ENCODE measurements around the gene SHPK. TPM values are rescaled to one million over a fixed set of nuclear protein-coding genes. Genes with fewer than 3 reads are reported as not detected.

The SHPK gene
- total RNA-seq, 1 experiment from 2014 or later: 20.0 TPM

DNA sequence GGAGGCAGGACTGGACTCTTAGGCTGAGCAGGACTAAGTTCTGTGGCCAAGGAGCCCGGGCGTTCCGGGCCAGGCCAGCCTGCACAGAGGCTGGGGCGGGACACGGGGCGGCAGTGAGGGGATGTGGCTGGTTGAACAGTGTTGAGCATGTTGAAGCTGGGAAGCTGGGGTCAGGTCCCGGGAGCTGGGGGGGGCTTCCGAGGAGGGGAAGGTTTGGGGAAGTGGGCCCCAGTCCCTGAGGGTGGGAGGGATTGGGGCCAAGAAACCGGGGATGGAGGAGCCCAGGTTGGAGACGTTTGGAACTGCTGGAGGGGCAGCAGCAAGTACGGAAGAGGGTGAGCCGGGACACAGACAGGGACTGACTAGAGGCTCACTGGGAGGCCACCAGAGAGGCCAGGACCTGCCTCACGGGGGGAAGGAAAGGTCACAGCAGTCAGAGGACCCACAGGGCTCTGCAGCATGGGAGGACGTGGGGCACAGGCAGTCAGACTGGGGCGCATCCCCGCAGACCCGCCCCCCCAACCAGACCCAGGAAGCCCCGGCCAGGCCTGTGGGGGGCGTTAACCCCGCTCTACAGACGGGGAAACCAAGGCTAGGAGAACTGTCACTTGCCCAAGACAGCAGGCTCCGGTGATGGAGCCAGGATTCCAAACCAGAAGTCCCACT is 22.9 kb upstream of the SHPK start:
- TF ChIP-seq, protein P1, sequence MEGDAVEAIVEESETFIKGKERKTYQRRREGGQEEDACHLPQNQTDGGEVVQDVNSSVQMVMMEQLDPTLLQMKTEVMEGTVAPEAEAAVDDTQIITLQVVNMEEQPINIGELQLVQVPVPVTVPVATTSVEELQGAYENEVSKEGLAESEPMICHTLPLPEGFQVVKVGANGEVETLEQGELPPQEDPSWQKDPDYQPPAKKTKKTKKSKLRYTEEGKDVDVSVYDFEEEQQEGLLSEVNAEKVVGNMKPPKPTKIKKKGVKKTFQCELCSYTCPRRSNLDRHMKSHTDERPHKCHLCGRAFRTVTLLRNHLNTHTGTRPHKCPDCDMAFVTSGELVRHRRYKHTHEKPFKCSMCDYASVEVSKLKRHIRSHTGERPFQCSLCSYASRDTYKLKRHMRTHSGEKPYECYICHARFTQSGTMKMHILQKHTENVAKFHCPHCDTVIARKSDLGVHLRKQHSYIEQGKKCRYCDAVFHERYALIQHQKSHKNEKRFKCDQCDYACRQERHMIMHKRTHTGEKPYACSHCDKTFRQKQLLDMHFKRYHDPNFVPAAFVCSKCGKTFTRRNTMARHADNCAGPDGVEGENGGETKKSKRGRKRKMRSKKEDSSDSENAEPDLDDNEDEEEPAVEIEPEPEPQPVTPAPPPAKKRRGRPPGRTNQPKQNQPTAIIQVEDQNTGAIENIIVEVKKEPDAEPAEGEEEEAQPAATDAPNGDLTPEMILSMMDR (conservative IDR thresholded peaks at IDR 0.05; ENCODE audit: low read depth, low read length): no peak
- TF ChIP-seq EZH2 (IDR thresholded peaks at IDR 0.05; ENCODE audit: borderline replicate concordance, low read depth, low read length, poor library complexity, severe bottlenecking): no peak
- POLR2A ChIA-PET (ENCODE audit: low non-redundant PET): no interaction called here
- Histone ChIP-seq H3K9me3 (ENCODE audit: low read depth, low read length, poor library complexity, severe bottlenecking) (no peaks in the 10 kb centered on the region), H3K4me1 (ENCODE audit: insufficient read depth, low read length, poor library complexity, severe bottlenecking) (no peaks in the 10 kb centered on the region), H3K36me3 (ENCODE audit: insufficient read depth, low read length, poor library complexity, severe bottlenecking) (peaks cover 8% of the 10 kb centered on the region), H3K27ac (ENCODE audit: low read depth, low read length, poor library complexity, severe bottlenecking) (no peak overlapping the region), H3K4me3 (ENCODE audit: low read depth, low read length, poor library complexity, severe bottlenecking) (no peak overlapping the region), H3K27me3 (replicated peaks; ENCODE audit: insufficient read depth, low read depth, low read length, poor library complexity) (no peaks in the 10 kb centered on the region)
- BruUV-seq (replicated peaks): no TSS peak
- CTCF ChIA-PET: no interaction called here
- intact Hi-C loops (cut with micrococcal nuclease; ENCODE audit: unreplicated experiment): no loop called here
- no peak for DNase-seq (ENCODE audit: low spot score)

DNA sequence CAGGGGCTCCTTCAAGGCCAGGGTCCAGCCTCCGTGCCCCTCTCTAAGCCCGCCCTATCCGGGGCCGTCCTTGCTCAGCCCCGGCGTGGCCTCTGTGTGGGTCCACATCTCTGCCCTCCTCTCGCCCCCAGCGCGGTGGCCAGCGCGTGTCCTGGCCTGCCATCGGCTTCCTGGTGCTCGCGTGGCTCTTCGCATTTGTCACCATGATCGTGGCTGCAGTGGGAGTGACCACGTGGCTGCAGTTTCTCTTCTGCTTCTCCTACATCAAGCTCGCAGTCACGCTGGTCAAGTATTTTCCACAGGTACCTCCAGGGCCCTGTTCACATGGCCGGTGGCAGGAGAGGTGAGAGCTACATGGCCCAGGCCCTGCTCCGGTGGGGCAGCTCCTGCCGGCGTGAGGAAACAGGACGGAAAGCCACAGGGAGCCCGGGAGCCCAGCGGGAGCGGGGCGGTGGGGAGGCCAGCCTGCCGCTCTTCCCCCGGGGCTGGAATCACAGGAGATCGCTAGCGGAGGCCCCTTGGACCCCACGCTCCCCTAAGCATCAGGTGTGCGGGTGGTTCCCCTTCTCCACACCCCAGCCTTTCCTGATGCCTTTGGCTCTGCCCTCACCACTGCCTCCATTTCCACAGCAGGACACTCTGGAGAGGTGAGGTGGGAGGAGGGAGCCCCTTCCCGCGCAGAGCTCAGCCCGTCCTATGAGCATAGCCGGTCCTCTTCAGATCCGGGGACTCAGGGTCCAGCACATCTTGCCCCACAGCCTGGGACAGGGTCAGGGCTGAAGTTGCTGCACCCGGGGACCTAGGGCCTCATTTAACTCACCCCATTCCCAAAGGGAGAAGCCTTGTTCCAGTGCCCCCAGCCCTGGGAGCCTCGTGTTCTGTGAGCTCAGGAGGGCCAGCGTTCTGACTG is 22.1 kb upstream of the SHPK start:
- H3K27ac ChIP-seq (ENCODE audit: low read depth, low read length, poor library complexity, severe bottlenecking): no peak overlapping the region
- no peaks in the 10 kb centered on the region for H3K27me3 ChIP-seq (replicated peaks; ENCODE audit: insufficient read depth, low read depth, low read length, poor library complexity)
- intact Hi-C loops (cut with micrococcal nuclease; ENCODE audit: unreplicated experiment): no loop called here
- ChIA-PET CTCF (no interaction called here), POLR2A (ENCODE audit: low non-redundant PET) (no interaction called here)
- H3K36me3 ChIP-seq (ENCODE audit: insufficient read depth, low read length, poor library complexity, severe bottlenecking): peaks cover 3% of the 10 kb centered on the region
- no TSS peak for BruUV-seq (replicated peaks)
- TF ChIP-seq EZH2 (IDR thresholded peaks at IDR 0.05; ENCODE audit: borderline replicate concordance, low read depth, low read length, poor library complexity, severe bottlenecking): no peak
- TF ChIP-seq, protein P1 (conservative IDR thresholded peaks at IDR 0.05; ENCODE audit: low read depth, low read length): no peak
- no peaks in the 10 kb centered on the region for H3K9me3 ChIP-seq (ENCODE audit: low read depth, low read length, poor library complexity, severe bottlenecking)
- no peak for DNase-seq (ENCODE audit: low spot score)
- H3K4me1 ChIP-seq (ENCODE audit: insufficient read depth, low read length, poor library complexity, severe bottlenecking): no peaks in the 10 kb centered on the region
- H3K4me3 ChIP-seq (ENCODE audit: low read depth, low read length, poor library complexity, severe bottlenecking): no peak overlapping the region

DNA sequence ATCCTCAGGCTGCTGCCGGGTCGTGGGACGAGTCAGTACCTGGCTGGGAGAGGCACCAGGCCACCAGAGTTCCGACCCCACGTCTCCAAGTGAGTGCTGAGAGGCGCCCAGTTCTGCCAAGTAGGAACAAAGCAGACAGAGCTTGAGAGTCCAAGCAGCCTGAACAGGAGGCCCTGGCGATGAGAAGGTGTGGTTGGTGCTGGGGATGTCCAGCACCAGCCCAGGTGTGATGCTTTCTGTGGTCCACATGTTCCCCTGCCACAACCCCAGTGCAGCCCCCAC is 21.5 kb upstream of the SHPK start:
- no TSS peak for BruUV-seq (replicated peaks)
- intact Hi-C loops (cut with micrococcal nuclease; ENCODE audit: unreplicated experiment): no loop called here
- CTCF ChIA-PET: no interaction called here
- TF ChIP-seq, protein P1 (conservative IDR thresholded peaks at IDR 0.05; ENCODE audit: low read depth, low read length): no peak
- no peak for TF ChIP-seq EZH2 (IDR thresholded peaks at IDR 0.05; ENCODE audit: borderline replicate concordance, low read depth, low read length, poor library complexity, severe bottlenecking)
- POLR2A ChIA-PET (ENCODE audit: low non-redundant PET): no interaction called here
- H3K4me1 ChIP-seq (ENCODE audit: insufficient read depth, low read length, poor library complexity, severe bottlenecking): no peaks in the 10 kb centered on the region
- H3K36me3 ChIP-seq (ENCODE audit: insufficient read depth, low read length, poor library complexity, severe bottlenecking): no peaks in the 10 kb centered on the region
- no peak overlapping the region for H3K4me3 ChIP-seq (ENCODE audit: low read depth, low read length, poor library complexity, severe bottlenecking)
- H3K9me3 ChIP-seq (ENCODE audit: low read depth, low read length, poor library complexity, severe bottlenecking): no peaks in the 10 kb centered on the region
- H3K27ac ChIP-seq (ENCODE audit: low read depth, low read length, poor library complexity, severe bottlenecking): no peak overlapping the region
- no peak for DNase-seq (ENCODE audit: low spot score)
- no peaks in the 10 kb centered on the region for H3K27me3 ChIP-seq (replicated peaks; ENCODE audit: insufficient read depth, low read depth, low read length, poor library complexity)
